Endothelial cell (in vitro differentiated cells): ENCODE measurements around the gene RELB. TPM values are rescaled to one million over a fixed set of nuclear protein-coding genes. Genes with fewer than 3 reads are reported as not detected.
A peak's percentile ranks its signal among the peaks of the same experiment; 100 is the strongest.

Experiments used
- DNase-seq: peaks from one replicate; pipeline ENCODE4 v3.0.0; 2021; ENCODE audit warnings: low spot score
- H3K27ac Mint-ChIP-seq: one replicate; pipeline ENCODE4 v1.8.0; 2021; ENCODE audit warnings: mixed read lengths, inconsistent platforms; ENCODE audit not compliant: unreplicated experiment
- H3K27me3 Mint-ChIP-seq: one replicate; pipeline ENCODE4 v1.8.0; 2021; ENCODE audit warnings: mild to moderate bottlenecking, moderate library complexity, mixed read lengths, inconsistent platforms; ENCODE audit not compliant: unreplicated experiment
- H3K36me3 Mint-ChIP-seq: one replicate; pipeline ENCODE4 v1.8.0; 2021; ENCODE audit warnings: mild to moderate bottlenecking, low read depth, mixed read lengths, inconsistent platforms; ENCODE audit not compliant: unreplicated experiment
- H3K4me1 Mint-ChIP-seq: one replicate; pipeline ENCODE4 v1.8.0; 2021; ENCODE audit warnings: mild to moderate bottlenecking, mixed read lengths, inconsistent platforms; ENCODE audit not compliant: unreplicated experiment
- H3K4me3 Mint-ChIP-seq: one replicate; pipeline ENCODE4 v1.8.0; 2021; ENCODE audit warnings: mild to moderate bottlenecking, mixed read lengths, inconsistent platforms; ENCODE audit not compliant: unreplicated experiment
- H3K9me3 Mint-ChIP-seq: one replicate; pipeline ENCODE4 v1.8.0; 2021; ENCODE audit warnings: mixed read lengths, inconsistent platforms; ENCODE audit not compliant: unreplicated experiment
- CTCF ChIP-seq: fragments of 200-600 bp; sonication (generic); IDR thresholded peaks from one replicate; pipeline ENCODE4 v1.5.0; 2021; ENCODE audit warnings: antibody characterized with exemption; ENCODE audit not compliant: unreplicated experiment
- total RNA-seq: library from RNA; stranded (reverse); fragmentation: NEBNext Ultra II Directional; extraction: Animal tissue kit (Norgen Biotek cat#: 25700); gene quantifications from one replicate; pipeline ENCODE4 v1.2.1, GENCODE V29; 2021; ENCODE audit not compliant: unreplicated experiment

Gene RELB
- total RNA-seq, 1 donor from 2014 or later: 8.2 TPM

GRCh38 chr19:45082170-45082569 lies 80.9 kb downstream of the RELB start:
- H3K4me3 Mint-ChIP-seq: peak overlapping the region; percentile 45
- peaks cover 8% of the 10 kb centered on the region for H3K27me3 Mint-ChIP-seq
- peak overlapping the region; percentile 27 for H3K27ac Mint-ChIP-seq
- peaks cover 10% of the 10 kb centered on the region for H3K36me3 Mint-ChIP-seq
- H3K4me1 Mint-ChIP-seq: peaks cover 10% of the 10 kb centered on the region
- no peak for DNase-seq
- H3K9me3 Mint-ChIP-seq: no peaks in the 10 kb centered on the region
- no peak for TF ChIP-seq CTCF

GRCh38 chr19:45086480-45086879 lies 85.2 kb downstream of the RELB start:
- H3K36me3 Mint-ChIP-seq: peaks cover 13% of the 10 kb centered on the region
- H3K27me3 Mint-ChIP-seq: peaks cover 4% of the 10 kb centered on the region
- H3K4me3 Mint-ChIP-seq: no peak overlapping the region
- no peak for DNase-seq
- H3K4me1 Mint-ChIP-seq: peaks cover 16% of the 10 kb centered on the region
- no peak for TF ChIP-seq CTCF
- H3K27ac Mint-ChIP-seq: no peak overlapping the region
- no peaks in the 10 kb centered on the region for H3K9me3 Mint-ChIP-seq

GRCh38 chr19:45087531-45087930 lies 86.3 kb downstream of the RELB start:
- no peak for TF ChIP-seq CTCF
- Mint-ChIP-seq H3K4me3 (peak overlapping the region; percentile 52), H3K4me1 (peaks cover 11% of the 10 kb centered on the region), H3K9me3 (no peaks in the 10 kb centered on the region), H3K27me3 (peaks cover 9% of the 10 kb centered on the region), H3K27ac (peak overlapping the region; percentile 78), H3K36me3 (peaks cover 11% of the 10 kb centered on the region)
- no peak for DNase-seq

Other genes starting within 250 kb of the RELB start
- 0.85 TPM for gene CBLC, start 223.6 kb upstream of the RELB start, total RNA-seq
- gene BCAM, start 192.4 kb upstream of the RELB start, total RNA-seq: 6.9 TPM
- gene NECTIN2, start 155.2 kb upstream of the RELB start, total RNA-seq: 342 TPM
- 60.5 TPM for gene TOMM40, start 110.2 kb upstream of the RELB start, total RNA-seq
- gene APOE, start 95.7 kb upstream of the RELB start, total RNA-seq: 258 TPM
- 44.8 TPM for gene APOC1, start 86.9 kb upstream of the RELB start, total RNA-seq
- not detected for gene APOC4, start 59.2 kb upstream of the RELB start, total RNA-seq
- not detected for gene APOC2, start 55.4 kb upstream of the RELB start, total RNA-seq
- gene CLPTM1, start 46.1 kb upstream of the RELB start, total RNA-seq: 144 TPM
- gene CLASRP, start 37.6 kb downstream of the RELB start, total RNA-seq: 72.2 TPM
- 0.54 TPM for gene ZNF296, start 75.0 kb downstream of the RELB start, total RNA-seq
- 30.8 TPM for gene GEMIN7, start 77.8 kb downstream of the RELB start, total RNA-seq
- 34.7 TPM for gene PPP1R37, start 91.7 kb downstream of the RELB start, total RNA-seq
- gene NKPD1, start 159.5 kb downstream of the RELB start, total RNA-seq: 0.67 TPM
- gene TRAPPC6A, start 176.8 kb downstream of the RELB start, total RNA-seq: 86.2 TPM
- gene BLOC1S3, start 177.3 kb downstream of the RELB start, total RNA-seq: 22.7 TPM
- 5.5 TPM for gene EXOC3L2, start 243.9 kb downstream of the RELB start, total RNA-seq
- gene MARK4, start 249.8 kb downstream of the RELB start, total RNA-seq: 165 TPM